DMS 273 (cell line): ENCODE results near the gene SGTB.

Experiments used
- DNase-seq: peaks from one replicate; lab custom pipeline; 2025; ENCODE audit not compliant: unreplicated experiment; lab: John Stamatoyannopoulos, UW

The SGTB gene

GRCh38 chr5:65721720-65722574, at the start of gene SGTB, which contains the start of gene NLN:
SGTB (minus strand) TSS chr5:65722109; CDS start chr5:65720807, 1,302 bp downstream.
NLN (plus strand) TSS chr5:65722205; CDS start chr5:65722374, 169 bp downstream.
- DNase-seq: peak; percentile 89

GRCh38 chr5:65771266-65771665, 49.4 kb upstream of the SGTB start:
- no peak for DNase-seq

GRCh38 chr5:65769539-65769938, 47.6 kb upstream of the SGTB start:
- no peak for DNase-seq

- no peak for DNase-seq
These were observed 46.9 kb upstream of the SGTB start for GRCh38 chr5:65768723-65769346.

GRCh38 chr5:65767565-65767964, 45.7 kb upstream of the SGTB start:
- no peak for DNase-seq

- DNase-seq: no peak
These were observed 44.9 kb upstream of the SGTB start for GRCh38 chr5:65766781-65767180.

GRCh38 chr5:65766175-65766574, 44.3 kb upstream of the SGTB start:
- DNase-seq: no peak

GRCh38 chr5:65765582-65765981, 43.7 kb upstream of the SGTB start:
- no peak for DNase-seq

GRCh38 chr5:65762234-65762633, 40.3 kb upstream of the SGTB start:
- DNase-seq: no peak

GRCh38 chr5:65760504-65761275, 38.8 kb upstream of the SGTB start:
- no peak for DNase-seq

- DNase-seq: no peak
These were observed 36.7 kb upstream of the SGTB start for GRCh38 chr5:65758546-65759144.

- DNase-seq: no peak
These were observed 31.3 kb upstream of the SGTB start for GRCh38 chr5:65753189-65753588.

GRCh38 chr5:65750938-65751337, 29.0 kb upstream of the SGTB start:
- no peak for DNase-seq

- DNase-seq: no peak
These were observed 28.0 kb upstream of the SGTB start for GRCh38 chr5:65749956-65750355.

- DNase-seq: no peak
These were observed 27.4 kb upstream of the SGTB start for GRCh38 chr5:65749221-65749844.

- DNase-seq: peak; percentile 60
These were observed 20.8 kb upstream of the SGTB start for GRCh38 chr5:65742565-65743231.

- no peak for DNase-seq
These were observed 17.3 kb upstream of the SGTB start for GRCh38 chr5:65739162-65739561.

GRCh38 chr5:65738305-65738704, 16.4 kb upstream of the SGTB start:
- no peak for DNase-seq

- no peak for DNase-seq
These were observed 15.9 kb upstream of the SGTB start for GRCh38 chr5:65737842-65738241.

- DNase-seq: no peak
These were observed 14.1 kb upstream of the SGTB start for GRCh38 chr5:65736011-65736410.
